Ovary (tissue), 9 donors: ENCODE data around the gene RBFOX2. TPM values are rescaled to one million over a fixed set of nuclear protein-coding genes. Genes with fewer than 3 reads are reported as not detected.

Experiments
- DNase-seq, 5 donors: peaks; one replicate each; pipeline ENCODE4 v3.0.0-alpha.2; 2019 to 2020
- H3K27ac ChIP-seq, 2 donors: fragments of 200-600 bp; one replicate each; pipeline versions ENCODE4 v1.5.1 to v1.8.0; 2019 to 2022
- H3K27me3 ChIP-seq: fragments of 200-600 bp; one replicate; pipeline ENCODE4 v1.8.0; 2022
- H3K36me3 ChIP-seq: fragments of 200-600 bp; sonication (generic); one replicate; pipeline ENCODE4 v1.5.1; 2019
- H3K4me1 ChIP-seq: one replicate; pipeline ENCODE4 v1.8.1; 2013; ENCODE audit warnings: mild to moderate bottlenecking, moderate library complexity; ENCODE audit not compliant: insufficient read depth
- H3K4me3 ChIP-seq: fragments of 200-600 bp; sonication (generic); one replicate; pipeline ENCODE4 v1.5.1; 2017
- H3K9me3 ChIP-seq, 2 donors: fragments of 200-600 bp in 1 of 2; sonication (generic) in 1 of 2; one replicate each; pipeline versions ENCODE4 v1.5.1 to v1.8.1; 2013 to 2019; ENCODE audit warnings: mild to moderate bottlenecking in 1 of 2, moderate library complexity in 1 of 2
- CTCF ChIP-seq, 3 donors: fragments of 450-650 bp in 2 of 3; fragments of 200-600 bp in 1 of 3; IDR thresholded peaks; one replicate each; pipeline versions ENCODE4 v1.5.1 to v1.8.0; 2016 to 2022; ENCODE audit warnings: antibody characterized with exemption in 3 of 3, mild to moderate bottlenecking in 1 of 3
- EP300 ChIP-seq: sonication (generic); formaldehyde crosslinking; IDR thresholded peaks from one replicate; pipeline ENCODE4 v1.6.1; 2017; ENCODE audit warnings: antibody characterized with exemption
- POLR2A ChIP-seq: fragments of 450-650 bp; IDR thresholded peaks from one replicate; pipeline ENCODE4 v1.6.1; 2017; ENCODE audit warnings: antibody characterized with exemption, mild to moderate bottlenecking, moderate library complexity
- WGBS, 3 donors: extraction: QIAGEN DNeasy Blood & Tissue Kit in 1 of 3; methylation state at CpG; one replicate each; pipeline versions ENCODE4 v1.1.5 to v1.1.7; 2013 to 2017; 5-methylcytosine and 5-hydroxymethylcytosine counted together
- intact Hi-C, 4 donors: fragments of 100-400 bp; cut with DNase I; formaldehyde crosslinking; loops; one replicate each; pipeline versions ENCODE4 v1.11.0 to v1.15.1; 2022 to 2023
- polyA plus RNA-seq, 2 donors: library from polyadenylated mRNA; stranded (reverse); fragments of 200-250 nt in 1 of 2; fragments of 350-450 nt in 1 of 2; fragmentation: Illumina TruSeq in 1 of 2; extraction: RNeasy Lipid Tissue Mini Kit (QIAGEN cat#74804) in 1 of 2; gene quantifications; one replicate each; pipeline ENCODE4 v1.2.3, GENCODE V29; 2013 to 2014
- total RNA-seq, 7 donors: library from RNA; depleted of rRNA in 2 of 7; stranded (reverse); fragments of >200 nt in 2 of 7; fragmentation: NEBNext Ultra II Directional in 3 of 7; extraction: Animal tissue kit (Norgen Biotek cat#: 25700) in 3 of 7; gene quantifications; one replicate each; pipeline versions ENCODE4 v1.1.0 to v1.2.4, GENCODE V29; 2016 to 2023
- donor health status: DM: no; HTN: no; CAD: no; lungs with moderate emphysema.
- donor health status: DM: no; HTN: no; CAD: no.
- donor health status: Bipolar disorder and iron deficiency.
- donor health status: DM: yes; HTN: yes; CAD: no.
- donor health status: DM: no; HTN: no; CAD: no.
- donor health status: DM: yes; HTN: yes; CAD: no.

The RBFOX2 gene
- total and polyA plus RNA-seq, 9 donors = 68.7 to 140 (median 128) TPM

- no peak for DNase-seq
- 93 to 98% (median 96%) methylated on average over 1 of the region's 1 CpG for WGBS, 3 donors
- no peak overlapping the region for H3K27ac ChIP-seq
- intact Hi-C loops = no loop called here
- no peaks in the 10 kb centered on the region for H3K27me3 ChIP-seq
- H3K4me3 ChIP-seq = no peak overlapping the region
- no peaks in the 10 kb centered on the region for H3K36me3 ChIP-seq
- H3K4me1 ChIP-seq = no peaks in the 10 kb centered on the region
- H3K9me3 ChIP-seq = no peaks in the 10 kb centered on the region
- no peak for TF ChIP-seq EP300
- TF ChIP-seq POLR2A = no peak
- no peak for TF ChIP-seq CTCF (IDR thresholded peaks at IDR 0.05)
These were observed 271.9 kb downstream of the RBFOX2 start for GRCh38 chr22:35756722-35757121.

GRCh38 chr22:35754761-35755160 is 273.9 kb downstream of the RBFOX2 start:
- TF ChIP-seq POLR2A (no peak), CTCF (IDR thresholded peaks at IDR 0.05) (no peak), EP300 (no peak)
- no peaks in the 10 kb centered on the region for H3K36me3 ChIP-seq
- WGBS, 3 donors = 89 to 98% (median 93%) methylated on average over 2 of the region's 2 CpGs
- intact Hi-C loops = no loop called here
- no peaks in the 10 kb centered on the region for H3K9me3 ChIP-seq
- H3K4me1 ChIP-seq = no peaks in the 10 kb centered on the region
- no peak for DNase-seq
- H3K27ac ChIP-seq = no peak overlapping the region
- H3K4me3 ChIP-seq = no peak overlapping the region
- no peaks in the 10 kb centered on the region for H3K27me3 ChIP-seq

- H3K9me3 ChIP-seq = no peaks in the 10 kb centered on the region
- 52 to 59% (median 54%) methylated on average over 3 of the region's 3 CpGs for WGBS, 3 donors
These were observed 275.8 kb downstream of the RBFOX2 start for GRCh38 chr22:35752863-35753189.

GRCh38 chr22:35752006-35752862 is 276.4 kb downstream of the RBFOX2 start:
- Histone ChIP-seq H3K4me1 (no peaks in the 10 kb centered on the region), H3K27ac (no peak overlapping the region), H3K9me3 (no peaks in the 10 kb centered on the region), H3K27me3 (no peaks in the 10 kb centered on the region), H3K36me3 (no peaks in the 10 kb centered on the region), H3K4me3 (no peak overlapping the region)
- intact Hi-C loops = no loop called here
- TF ChIP-seq EP300 = no peak
- TF ChIP-seq POLR2A = no peak
- TF ChIP-seq CTCF (IDR thresholded peaks at IDR 0.05) = no peak
- no peak for DNase-seq
- WGBS, 3 donors = 62 to 68% (median 63%) methylated on average over 5 of the region's 5 CpGs

More at GRCh38 chr22:35752863-35753189, 275.8 kb downstream of the RBFOX2 start:
- Histone ChIP-seq H3K4me3 (no peak overlapping the region), H3K27ac (no peak overlapping the region), H3K4me1 (no peaks in the 10 kb centered on the region), H3K27me3 (no peaks in the 10 kb centered on the region), H3K36me3 (no peaks in the 10 kb centered on the region)
- TF ChIP-seq POLR2A (no peak), EP300 (no peak), CTCF (IDR thresholded peaks at IDR 0.05) (no peak)
- no peak for DNase-seq
- intact Hi-C loops = no loop called here
